Measurements from ENCODE around the gene PKNOX2.

Gene PKNOX2

GRCh38 chr11:125147280-125147679 is 17.3 kb upstream of the PKNOX2 start:
- Mint-ChIP-seq H3K36me3 (ENCODE audit: low read depth) (no peaks in the 10 kb centered on the region), H3K4me1 (peaks cover 43% of the 10 kb centered on the region), H3K9me3 (peaks cover 4% of the 10 kb centered on the region), H3K4me3 (no peak overlapping the region), H3K27me3 (ENCODE audit: low read depth, poor library complexity) (peaks cover 29% of the 10 kb centered on the region), H3K27ac (no peak overlapping the region)
- no peak for DNase-seq
- TF ChIP-seq CTCF (IDR thresholded peaks at IDR 0.05): no peak

- Mint-ChIP-seq H3K4me1 (peaks cover 47% of the 10 kb centered on the region), H3K27me3 (ENCODE audit: low read depth, poor library complexity) (peaks cover 27% of the 10 kb centered on the region), H3K4me3 (no peak overlapping the region), H3K9me3 (peaks cover 4% of the 10 kb centered on the region), H3K27ac (no peak overlapping the region), H3K36me3 (ENCODE audit: low read depth) (no peaks in the 10 kb centered on the region)
- no peak for TF ChIP-seq CTCF (IDR thresholded peaks at IDR 0.05)
- DNase-seq: no peak
These were observed 16.5 kb upstream of the PKNOX2 start for GRCh38 chr11:125148011-125148410.

GRCh38 chr11:125148743-125149142 is 15.8 kb upstream of the PKNOX2 start:
- no peak for DNase-seq
- Mint-ChIP-seq H3K4me1 (peaks cover 54% of the 10 kb centered on the region), H3K36me3 (ENCODE audit: low read depth) (no peaks in the 10 kb centered on the region), H3K9me3 (peaks cover 4% of the 10 kb centered on the region), H3K27me3 (ENCODE audit: low read depth, poor library complexity) (peaks cover 27% of the 10 kb centered on the region), H3K27ac (no peak overlapping the region), H3K4me3 (no peak overlapping the region)
- TF ChIP-seq CTCF (IDR thresholded peaks at IDR 0.05): no peak

- no peak overlapping the region for H3K4me3 Mint-ChIP-seq
- no peak overlapping the region for H3K27ac Mint-ChIP-seq
- no peak for TF ChIP-seq CTCF (IDR thresholded peaks at IDR 0.05)
- no peaks in the 10 kb centered on the region for H3K36me3 Mint-ChIP-seq (ENCODE audit: low read depth)
- peaks cover 13% of the 10 kb centered on the region for H3K27me3 Mint-ChIP-seq (ENCODE audit: low read depth, poor library complexity)
- no peak for DNase-seq
- H3K9me3 Mint-ChIP-seq: peaks cover 4% of the 10 kb centered on the region
- peaks cover 74% of the 10 kb centered on the region for H3K4me1 Mint-ChIP-seq
These were observed 10.7 kb upstream of the PKNOX2 start for GRCh38 chr11:125153837-125154236.

GRCh38 chr11:125154378-125155099 is 10.0 kb upstream of the PKNOX2 start:
- no peak for TF ChIP-seq CTCF (IDR thresholded peaks at IDR 0.05)
- DNase-seq: peak; percentile 82
- Mint-ChIP-seq H3K9me3 (peaks cover 4% of the 10 kb centered on the region), H3K27me3 (ENCODE audit: low read depth, poor library complexity) (peaks cover 12% of the 10 kb centered on the region), H3K36me3 (ENCODE audit: low read depth) (no peaks in the 10 kb centered on the region), H3K27ac (peak overlapping the region; percentile 3), H3K4me3 (no peak overlapping the region), H3K4me1 (peaks cover 74% of the 10 kb centered on the region)

GRCh38 chr11:125155100-125155444 is 9.5 kb upstream of the PKNOX2 start:
- Mint-ChIP-seq H3K27ac (peak overlapping the region; percentile 3), H3K4me3 (no peak overlapping the region), H3K4me1 (peaks cover 73% of the 10 kb centered on the region), H3K9me3 (peaks cover 4% of the 10 kb centered on the region), H3K27me3 (ENCODE audit: low read depth, poor library complexity) (peaks cover 17% of the 10 kb centered on the region), H3K36me3 (ENCODE audit: low read depth) (no peaks in the 10 kb centered on the region)
- TF ChIP-seq CTCF (IDR thresholded peaks at IDR 0.05): no peak
- DNase-seq: no peak
